Calu3 (cell line): ENCODE data around the gene PKP1. TPM values are rescaled to one million over a fixed set of nuclear protein-coding genes. Genes with fewer than 3 reads are reported as not detected.

Experiments
- BruUV-seq: library from RNA; stranded (reverse); fragments of 400-500 nt; replicated peaks from 2 replicates; lab custom pipeline; 2021; lab: Mats Ljungman, UMichigan
- CTCF ChIA-PET: fragments of 300-600 bp; sonication (Branson Sonifier 250); formaldehyde crosslinking; loops from one replicate; lab custom pipeline; 2022; ENCODE audit warnings: antibody characterized with exemption; lab: Charles Lee
- DNase-seq: peaks from one replicate; pipeline ENCODE4 v3.0.0; 2022
- H3K27ac Mint-ChIP-seq: one replicate; pipeline ENCODE4 v1.8.0; 2022; ENCODE audit warnings: mixed read lengths; ENCODE audit not compliant: unreplicated experiment
- H3K27me3 Mint-ChIP-seq: one replicate; pipeline ENCODE4 v1.8.0; 2022; ENCODE audit warnings: mixed read lengths; ENCODE audit not compliant: unreplicated experiment
- H3K36me3 Mint-ChIP-seq: one replicate; pipeline ENCODE4 v1.8.0; 2022; ENCODE audit warnings: mild to moderate bottlenecking, moderate library complexity, mixed read lengths; ENCODE audit not compliant: insufficient read depth, unreplicated experiment
- H3K4me1 Mint-ChIP-seq: one replicate; pipeline ENCODE4 v1.8.0; 2022; ENCODE audit warnings: mild to moderate bottlenecking, low read depth, mixed read lengths; ENCODE audit not compliant: unreplicated experiment
- H3K4me3 Mint-ChIP-seq: one replicate; pipeline ENCODE4 v1.8.0; 2022; ENCODE audit warnings: mild to moderate bottlenecking, low read depth, moderate library complexity, mixed read lengths; ENCODE audit not compliant: unreplicated experiment
- H3K9me3 Mint-ChIP-seq: one replicate; pipeline ENCODE4 v1.8.0; 2022; ENCODE audit warnings: low read depth, mixed read lengths; ENCODE audit not compliant: unreplicated experiment
- intact Hi-C: fragments of 100-400 bp; cut with micrococcal nuclease; formaldehyde crosslinking; loops from one replicate; pipeline ENCODE4 v1.10.0; 2022; ENCODE audit not compliant: unreplicated experiment
- total RNA-seq: library from RNA; stranded (reverse); gene quantifications from 2 replicates; pipeline ENCODE4 v1.2.3, GENCODE V29; 2022
- TF ChIP-seq, protein P1 (sequence below): fragments of 200-600 bp; IDR thresholded peaks from one replicate; pipeline ENCODE4 v1.8.0; 2022; ENCODE audit warnings: antibody characterized with exemption; ENCODE audit not compliant: unreplicated experiment

The PKP1 gene
- total RNA-seq, 1 experiment from 2014 or later, result 0.09 TPM

DNA sequence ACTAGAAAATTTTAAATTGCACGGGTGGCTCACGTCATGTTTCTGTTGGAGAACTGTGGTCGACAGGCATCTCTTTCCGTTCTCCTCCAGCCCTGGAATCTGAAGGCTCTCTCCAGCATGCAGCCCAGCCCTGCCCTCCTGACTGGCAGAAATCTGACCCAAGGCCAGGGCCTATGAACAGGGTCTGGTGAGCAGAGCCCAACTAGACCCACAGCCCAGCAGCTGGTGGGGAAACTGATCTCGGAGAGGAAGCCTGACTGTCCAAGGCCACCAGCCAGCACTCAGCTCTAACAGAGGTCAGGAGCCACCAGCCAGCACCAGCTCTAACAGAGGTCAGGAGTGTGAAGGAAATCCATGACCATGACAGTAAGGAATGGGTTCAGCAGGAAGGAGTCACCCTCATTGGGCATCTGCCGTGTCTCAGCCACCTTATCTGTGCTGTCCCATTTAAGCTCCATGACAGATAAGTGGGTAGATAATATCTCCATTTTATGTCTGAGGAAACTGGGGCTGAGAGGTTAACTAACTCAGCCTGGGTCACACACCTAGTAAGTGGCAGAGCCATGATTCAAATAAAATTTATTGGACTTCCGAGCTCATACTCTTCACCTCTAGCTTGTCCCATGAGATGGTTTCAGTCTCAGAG is 20.2 kb upstream of the PKP1 start:
- no peak overlapping the region for H3K27ac Mint-ChIP-seq

GRCh38 chr1:201264072-201264471 is 19.2 kb upstream of the PKP1 start:
- no peak for DNase-seq
- H3K27me3 Mint-ChIP-seq, result no peaks in the 10 kb centered on the region
- H3K9me3 Mint-ChIP-seq, result no peaks in the 10 kb centered on the region
- no TSS peak for BruUV-seq
- intact Hi-C loops, result no loop called here
- no peak overlapping the region for H3K27ac Mint-ChIP-seq
- peaks cover 37% of the 10 kb centered on the region for H3K4me1 Mint-ChIP-seq
- TF ChIP-seq, protein P1, sequence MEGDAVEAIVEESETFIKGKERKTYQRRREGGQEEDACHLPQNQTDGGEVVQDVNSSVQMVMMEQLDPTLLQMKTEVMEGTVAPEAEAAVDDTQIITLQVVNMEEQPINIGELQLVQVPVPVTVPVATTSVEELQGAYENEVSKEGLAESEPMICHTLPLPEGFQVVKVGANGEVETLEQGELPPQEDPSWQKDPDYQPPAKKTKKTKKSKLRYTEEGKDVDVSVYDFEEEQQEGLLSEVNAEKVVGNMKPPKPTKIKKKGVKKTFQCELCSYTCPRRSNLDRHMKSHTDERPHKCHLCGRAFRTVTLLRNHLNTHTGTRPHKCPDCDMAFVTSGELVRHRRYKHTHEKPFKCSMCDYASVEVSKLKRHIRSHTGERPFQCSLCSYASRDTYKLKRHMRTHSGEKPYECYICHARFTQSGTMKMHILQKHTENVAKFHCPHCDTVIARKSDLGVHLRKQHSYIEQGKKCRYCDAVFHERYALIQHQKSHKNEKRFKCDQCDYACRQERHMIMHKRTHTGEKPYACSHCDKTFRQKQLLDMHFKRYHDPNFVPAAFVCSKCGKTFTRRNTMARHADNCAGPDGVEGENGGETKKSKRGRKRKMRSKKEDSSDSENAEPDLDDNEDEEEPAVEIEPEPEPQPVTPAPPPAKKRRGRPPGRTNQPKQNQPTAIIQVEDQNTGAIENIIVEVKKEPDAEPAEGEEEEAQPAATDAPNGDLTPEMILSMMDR, result no peak
- CTCF ChIA-PET, result no interaction called here
- peaks cover 5% of the 10 kb centered on the region for H3K36me3 Mint-ChIP-seq
- H3K4me3 Mint-ChIP-seq, result no peak overlapping the region

More for the DNA sequence above, 20.2 kb upstream of the PKP1 start:
- Mint-ChIP-seq H3K36me3 (peaks cover 5% of the 10 kb centered on the region), H3K4me1 (peaks cover 28% of the 10 kb centered on the region), H3K27me3 (no peaks in the 10 kb centered on the region), H3K4me3 (no peak overlapping the region), H3K9me3 (no peaks in the 10 kb centered on the region)
- TF ChIP-seq, protein P1, result no peak
- CTCF ChIA-PET, result interaction anchor here (1.6 kb wide), 1 partner anchor 136 kb away, joined by 3 read pairs; the partner anchor contains the start of gene ASCL5
- DNase-seq, result no peak
- intact Hi-C loops, result no loop called here
- BruUV-seq, result no TSS peak

GRCh38 chr1:201264554-201264953 is 18.8 kb upstream of the PKP1 start:
- intact Hi-C loops, result no loop called here
- CTCF ChIA-PET, result no interaction called here

DNA sequence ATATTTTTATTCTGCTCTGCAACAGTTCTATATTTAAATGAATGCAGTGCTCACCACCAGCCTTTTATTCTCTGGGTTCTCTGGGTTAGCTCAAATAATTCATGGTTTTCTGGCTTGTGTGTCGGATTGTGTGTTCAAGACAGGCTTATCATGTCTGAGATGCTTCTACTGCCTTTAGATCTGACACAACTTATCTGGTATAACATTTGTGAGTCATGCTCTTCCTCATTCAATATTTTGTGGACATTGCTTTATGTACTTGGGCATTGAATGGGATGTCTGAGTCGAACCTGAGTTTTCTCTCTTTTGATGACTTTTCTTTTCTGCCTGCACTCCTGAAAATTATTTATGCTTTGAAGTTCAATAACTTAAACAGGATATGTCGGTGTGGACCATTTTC is 17.6 kb upstream of the PKP1 start:
- Mint-ChIP-seq H3K9me3 (no peaks in the 10 kb centered on the region), H3K4me1 (peaks cover 42% of the 10 kb centered on the region), H3K27ac (no peak overlapping the region), H3K4me3 (no peak overlapping the region), H3K36me3 (peaks cover 5% of the 10 kb centered on the region), H3K27me3 (no peaks in the 10 kb centered on the region)
- CTCF ChIA-PET, result interaction anchor here (0.7 to 1.4 kb wide), 4 partner anchors 11 to 96 kb away, joined by 3 to 6 read pairs (median 4); no protein-coding TSS in a partner anchor
- BruUV-seq, result no TSS peak
- TF ChIP-seq, protein P1, result no peak
- intact Hi-C loops, result loop anchor here (5.0 kb wide), 2 partner anchors 42 to 82 kb away; no protein-coding TSS in a partner anchor
- no peak for DNase-seq

More at GRCh38 chr1:201264554-201264953, 18.8 kb upstream of the PKP1 start:
- Mint-ChIP-seq H3K36me3 (peaks cover 5% of the 10 kb centered on the region), H3K27me3 (no peaks in the 10 kb centered on the region), H3K4me3 (no peak overlapping the region), H3K4me1 (peaks cover 42% of the 10 kb centered on the region), H3K9me3 (no peaks in the 10 kb centered on the region), H3K27ac (no peak overlapping the region)
- DNase-seq, result no peak
- no TSS peak for BruUV-seq
- TF ChIP-seq, protein P1, result no peak
